ENCODE measurements around the gene UBE2D1. TPM values are rescaled to one million over a fixed set of nuclear protein-coding genes. Genes with fewer than 3 reads are reported as not detected.

UBE2D1 gene
- total RNA-seq, 2 donors from 2014 or later, result 6.8 to 17.4 TPM

DNA sequence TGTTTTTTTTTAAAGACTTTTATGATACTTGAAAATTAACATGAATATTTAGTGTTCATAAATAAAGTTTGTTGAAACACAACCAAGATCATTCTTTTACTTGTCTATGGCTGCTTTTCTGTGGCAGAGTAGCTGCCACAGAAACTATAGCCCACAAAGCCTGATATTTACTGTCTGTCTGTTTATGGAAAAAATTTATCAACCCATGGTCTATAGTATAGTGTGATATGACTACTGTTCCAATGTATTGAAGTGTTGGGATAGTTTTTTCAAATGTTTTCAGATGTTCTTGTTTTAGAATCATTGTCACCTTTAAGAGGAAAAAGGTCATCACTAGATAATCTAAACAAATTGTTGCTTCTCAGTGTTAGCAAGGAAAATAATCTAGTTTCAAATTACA lies 61.3 kb downstream of the UBE2D1 start:
- Histone ChIP-seq H3K27ac (no peak overlapping the region), H3K4me1 (ENCODE audit: control insufficient read depth in 1 of 2, low read depth in 2 of 2) (no peaks in the 10 kb centered on the region), H3K27me3 (replicated peaks; ENCODE audit: insufficient read depth) (no peaks in the 10 kb centered on the region), H3K9me3 (no peaks in the 10 kb centered on the region), H3K4me3 (no peak overlapping the region), H3K36me3 (peaks cover 14% of the 10 kb centered on the region)
- TF ChIP-seq CTCF (IDR thresholded peaks at IDR 0.05), result no peak
- ATAC-seq (ENCODE audit: insufficient number of reproducible peaks, low FRiP score, low read depth) (no peak), DNase-seq (ENCODE audit: low spot score) (no peak)

GRCh38 chr10:58397830-58398229 lies 63.0 kb downstream of the UBE2D1 start:
- Histone ChIP-seq H3K9me3 (no peaks in the 10 kb centered on the region), H3K4me1 (ENCODE audit: control insufficient read depth in 1 of 2, low read depth in 2 of 2) (no peaks in the 10 kb centered on the region), H3K27ac (no peak overlapping the region), H3K36me3 (peaks cover 12% of the 10 kb centered on the region), H3K27me3 (replicated peaks; ENCODE audit: insufficient read depth) (no peaks in the 10 kb centered on the region), H3K4me3 (no peak overlapping the region)
- DNase-seq (ENCODE audit: low spot score) (no peak), ATAC-seq (ENCODE audit: insufficient number of reproducible peaks, low FRiP score, low read depth) (no peak)
- no peak for TF ChIP-seq CTCF (IDR thresholded peaks at IDR 0.05)

GRCh38 chr10:58399410-58399809 lies 64.6 kb downstream of the UBE2D1 start:
- TF ChIP-seq CTCF (IDR thresholded peaks at IDR 0.05), result no peak
- H3K4me1 ChIP-seq (ENCODE audit: control insufficient read depth in 1 of 2, low read depth in 2 of 2), result no peaks in the 10 kb centered on the region
- ATAC-seq (ENCODE audit: insufficient number of reproducible peaks, low FRiP score, low read depth) (no peak), DNase-seq (ENCODE audit: low spot score) (no peak)
- H3K27ac ChIP-seq, result no peak overlapping the region
- H3K36me3 ChIP-seq, result peaks cover 6% of the 10 kb centered on the region
- no peaks in the 10 kb centered on the region for H3K27me3 ChIP-seq (replicated peaks; ENCODE audit: insufficient read depth)
- H3K9me3 ChIP-seq, result no peaks in the 10 kb centered on the region
- H3K4me3 ChIP-seq, result no peak overlapping the region

DNA sequence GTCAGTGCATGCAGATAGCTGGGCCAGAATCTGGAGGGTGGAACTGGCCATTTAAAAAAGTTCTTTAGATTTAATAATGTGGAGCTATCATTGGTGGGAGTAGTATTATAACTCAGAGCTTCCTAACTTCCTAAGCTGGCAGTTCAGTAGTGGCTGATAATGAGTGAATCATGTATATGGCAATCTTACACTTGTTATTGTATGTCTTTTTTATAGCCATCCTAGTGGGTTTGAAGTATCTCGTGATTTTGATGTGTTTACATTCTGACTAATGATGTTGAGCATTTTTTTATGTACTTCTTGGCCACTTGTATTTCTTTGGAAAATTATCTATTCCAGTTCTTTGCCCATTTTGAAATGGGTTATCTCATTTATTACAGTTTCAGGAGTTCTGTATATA lies 65.8 kb downstream of the UBE2D1 start:
- no peaks in the 10 kb centered on the region for H3K27me3 ChIP-seq (replicated peaks; ENCODE audit: insufficient read depth)
- H3K4me3 ChIP-seq, result no peak overlapping the region
- peaks cover 6% of the 10 kb centered on the region for H3K36me3 ChIP-seq
- ATAC-seq (ENCODE audit: insufficient number of reproducible peaks, low FRiP score, low read depth) (no peak), DNase-seq (ENCODE audit: low spot score) (no peak)
- TF ChIP-seq CTCF (IDR thresholded peaks at IDR 0.05), result no peak
- no peaks in the 10 kb centered on the region for H3K9me3 ChIP-seq
- H3K4me1 ChIP-seq (ENCODE audit: control insufficient read depth in 1 of 2, low read depth in 2 of 2), result no peaks in the 10 kb centered on the region
- H3K27ac ChIP-seq, result no peak overlapping the region

GRCh38 chr10:58404001-58404400 lies 69.2 kb downstream of the UBE2D1 start:
- no peaks in the 10 kb centered on the region for H3K9me3 ChIP-seq
- no peak for TF ChIP-seq CTCF (IDR thresholded peaks at IDR 0.05)
- DNase-seq (ENCODE audit: low spot score) (no peak), ATAC-seq (ENCODE audit: insufficient number of reproducible peaks, low FRiP score, low read depth) (no peak)
- H3K4me1 ChIP-seq (ENCODE audit: control insufficient read depth in 1 of 2, low read depth in 2 of 2), result no peaks in the 10 kb centered on the region
- no peaks in the 10 kb centered on the region for H3K27me3 ChIP-seq (replicated peaks; ENCODE audit: insufficient read depth)
- no peak overlapping the region for H3K27ac ChIP-seq
- H3K4me3 ChIP-seq, result no peak overlapping the region
- H3K36me3 ChIP-seq, result no peaks in the 10 kb centered on the region

All from thoracic aorta (tissue), 2 donors.